ENCODE results near the gene WSCD2.

WSCD2 gene

GRCh38 chr12:108170164-108170563 lies 41.1 kb downstream of the WSCD2 start:
- DNase-seq, result no peak

GRCh38 chr12:108172033-108172432 lies 42.9 kb downstream of the WSCD2 start:
- no peak for DNase-seq

DNA sequence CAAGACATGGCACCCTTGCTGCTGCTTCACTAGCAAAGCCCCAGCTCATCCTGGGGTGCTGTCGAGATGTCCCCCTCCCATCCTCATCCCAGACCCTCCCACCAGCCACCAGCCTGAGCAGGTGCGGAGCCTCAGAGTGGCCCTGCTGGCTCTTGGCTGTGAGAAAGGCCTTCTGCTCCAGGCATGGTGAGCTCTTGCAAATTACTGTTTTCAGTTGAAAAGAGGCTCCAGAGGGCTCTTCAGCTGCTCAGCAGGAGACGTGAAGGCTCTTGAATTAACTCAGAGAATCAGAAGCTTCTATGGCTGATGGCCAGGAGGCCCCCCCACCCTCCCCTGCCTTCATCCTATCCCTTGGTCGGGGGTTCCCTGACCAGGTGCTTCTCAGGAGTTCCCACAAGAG lies 44.1 kb downstream of the WSCD2 start:
- no peak for DNase-seq

GRCh38 chr12:108173892-108174291 lies 44.8 kb downstream of the WSCD2 start:
- DNase-seq, result no peak

DNA sequence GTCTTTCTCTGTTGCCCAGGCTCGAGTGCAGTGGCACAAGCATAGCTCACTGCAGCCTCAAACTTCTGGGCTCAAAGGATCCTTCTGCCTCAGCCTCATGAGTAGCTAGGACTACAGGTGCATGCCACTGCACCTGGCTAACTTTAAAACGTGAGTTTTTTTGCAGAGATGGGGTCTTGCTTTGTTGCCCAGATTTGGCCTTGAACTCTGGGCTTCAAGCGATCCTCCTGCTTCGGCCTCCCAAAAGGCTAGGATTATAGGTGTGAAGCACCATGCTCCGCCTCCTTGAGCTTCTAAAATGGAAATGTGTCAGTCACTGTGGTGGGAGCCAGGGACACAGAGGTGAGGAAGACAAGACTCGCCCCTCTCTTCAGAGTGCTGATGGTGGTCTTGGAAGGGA lies 45.6 kb downstream of the WSCD2 start:
- no peak for DNase-seq

DNA sequence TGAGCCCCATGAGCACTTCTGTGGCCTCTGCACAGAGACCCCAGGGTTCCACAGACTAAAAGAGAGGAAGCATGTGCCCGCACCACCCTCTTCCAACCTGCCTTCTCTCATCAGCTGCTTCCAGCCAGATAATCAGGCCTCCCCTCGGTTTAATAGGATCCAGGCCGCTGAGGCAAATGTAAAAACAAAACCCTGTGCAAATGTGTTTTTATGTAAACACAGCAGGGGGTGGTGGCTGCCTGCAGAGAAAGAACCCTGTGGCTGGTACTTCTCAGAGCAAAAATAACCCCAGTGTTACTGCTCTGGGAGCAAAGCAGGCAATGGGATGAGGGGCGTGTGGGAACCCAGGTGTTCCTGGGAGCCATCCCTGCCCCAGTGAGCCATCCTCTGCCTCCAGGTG lies 46.2 kb downstream of the WSCD2 start:
- no peak for DNase-seq

- DNase-seq, result no peak
These were observed 47.2 kb downstream of the WSCD2 start for GRCh38 chr12:108176292-108176691.

GRCh38 chr12:108177131-108177530 lies 48.0 kb downstream of the WSCD2 start:
- no peak for DNase-seq

DNA sequence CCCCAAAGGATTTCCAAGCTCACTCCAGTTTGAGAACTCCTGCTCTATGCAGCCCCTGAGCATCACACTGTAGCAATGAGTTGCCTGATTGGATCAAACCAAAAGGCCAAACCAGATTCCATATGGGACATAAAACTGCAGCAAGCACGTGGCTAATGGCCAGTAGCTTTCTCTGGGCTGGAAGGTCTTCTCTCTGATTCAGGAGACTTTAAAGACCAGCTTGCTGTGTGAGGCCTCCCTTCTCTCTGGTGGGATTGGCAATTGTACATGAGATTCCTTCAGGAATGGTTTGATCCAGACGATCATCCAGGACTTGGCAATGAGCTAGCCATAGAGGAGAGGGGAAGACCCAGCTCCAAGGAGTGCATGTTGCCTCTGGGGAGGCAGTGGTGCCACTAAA lies 50.2 kb downstream of the WSCD2 start:
- no peak for DNase-seq

GRCh38 chr12:108180255-108181094 lies 51.4 kb downstream of the WSCD2 start:
- DNase-seq, result no peak

GRCh38 chr12:108181095-108181454 lies 52.0 kb downstream of the WSCD2 start:
- DNase-seq, result no peak

GRCh38 chr12:108182096-108182495 lies 53.0 kb downstream of the WSCD2 start:
- DNase-seq, result no peak

DNA sequence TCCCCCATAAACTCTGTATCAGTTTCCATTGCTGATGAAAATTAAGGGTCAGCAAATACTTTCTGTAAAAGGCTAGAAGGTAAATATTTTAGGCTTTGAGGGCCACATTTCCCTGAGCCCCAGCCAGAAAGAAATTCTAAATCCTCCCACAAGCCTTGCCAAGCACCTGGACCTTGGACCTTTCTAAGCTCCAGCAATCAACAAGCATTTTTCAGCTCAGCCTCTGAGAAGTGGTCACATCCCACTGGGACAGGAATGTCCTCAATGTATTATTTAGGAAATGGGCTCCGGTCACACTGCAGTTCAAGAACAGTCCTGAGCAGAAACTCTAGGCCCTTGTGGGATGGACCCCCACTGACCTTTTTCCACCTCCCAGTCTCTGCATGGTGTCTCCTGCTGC lies 55.9 kb downstream of the WSCD2 start:
- no peak for DNase-seq

DNA sequence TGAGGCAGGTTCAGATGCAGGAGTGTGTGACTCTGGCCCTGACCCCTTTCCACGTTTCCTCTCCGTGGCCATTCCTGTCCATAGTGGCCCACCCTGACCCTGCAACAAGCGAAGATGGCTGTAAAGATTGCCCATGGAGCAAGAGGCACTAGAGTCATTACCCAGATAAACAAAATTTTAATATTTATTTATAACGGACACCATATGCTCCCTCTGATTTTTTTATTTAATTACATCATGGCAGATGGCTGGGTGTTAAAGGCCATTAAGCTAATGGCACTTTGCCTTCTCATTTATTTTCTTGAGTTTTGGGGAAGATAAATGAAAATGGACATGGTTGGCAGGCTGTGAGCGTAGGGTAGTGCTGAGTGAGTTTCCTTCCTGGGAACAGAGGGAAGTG lies 58.7 kb downstream of the WSCD2 start:
- no peak for DNase-seq

GRCh38 chr12:108190529-108190928 lies 61.4 kb downstream of the WSCD2 start:
- DNase-seq, result no peak

GRCh38 chr12:108191086-108191485 lies 62.0 kb downstream of the WSCD2 start:
- DNase-seq, result no peak

DNA sequence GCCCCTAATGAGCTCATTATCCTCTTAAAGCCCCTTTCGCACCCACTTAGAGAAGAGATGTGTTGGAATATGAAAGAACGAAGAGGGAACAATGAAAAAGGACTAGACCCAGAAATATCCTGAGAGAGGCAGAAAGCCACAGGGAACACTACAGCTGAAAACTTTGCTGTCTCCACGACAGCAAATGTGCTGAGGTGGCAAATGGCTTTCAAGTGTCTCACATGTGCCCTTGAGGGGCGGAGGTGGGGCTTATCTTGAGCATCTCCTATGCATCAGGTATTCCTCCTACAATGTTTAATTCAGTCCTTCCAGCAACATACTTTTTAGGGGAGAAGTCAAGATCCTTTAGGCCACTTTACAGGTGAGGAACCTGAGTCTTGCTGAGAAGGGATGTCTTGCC lies 62.9 kb downstream of the WSCD2 start:
- DNase-seq, result no peak

- no peak for DNase-seq
These were observed 64.4 kb downstream of the WSCD2 start for GRCh38 chr12:108193493-108193892.

DNA sequence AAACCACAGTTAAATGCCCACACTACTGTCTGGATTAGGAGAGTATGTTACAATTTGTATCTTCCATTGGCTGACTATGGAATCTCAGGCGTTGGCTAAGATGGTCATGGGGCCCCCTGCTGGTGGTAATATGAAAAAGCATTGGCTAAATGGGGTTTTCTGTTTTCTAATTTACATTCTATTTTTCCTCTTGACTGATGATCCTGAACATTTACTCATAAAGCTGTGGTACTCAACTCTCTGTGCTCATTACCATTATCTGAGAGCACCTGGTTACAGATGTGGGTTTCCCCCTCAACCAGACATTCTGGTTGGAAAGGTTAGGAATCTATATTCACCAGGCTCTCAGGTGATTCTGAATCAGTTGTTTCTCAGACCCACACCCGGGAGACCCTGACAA lies 64.8 kb downstream of the WSCD2 start:
- DNase-seq, result peak; percentile 2

DNA sequence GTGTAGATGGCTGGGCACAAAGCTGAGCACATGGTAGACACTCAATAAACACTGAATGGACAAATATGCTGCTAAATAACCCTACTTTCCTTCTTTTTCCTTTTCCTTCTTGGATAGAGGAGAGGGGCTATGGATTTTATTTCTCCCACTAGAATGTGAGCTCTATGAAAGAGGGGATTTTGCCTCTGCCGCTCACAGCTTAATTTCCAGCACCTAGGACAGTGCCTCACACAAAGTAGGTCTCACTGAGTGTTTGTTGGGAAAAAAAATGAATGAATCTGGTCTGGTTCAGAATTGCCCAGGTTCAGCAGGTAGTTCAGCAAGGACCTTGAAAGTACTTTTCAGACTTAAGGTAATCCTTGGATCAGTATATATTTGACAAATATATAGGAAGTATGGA lies 65.5 kb downstream of the WSCD2 start:
- DNase-seq, result no peak

GRCh38 chr12:108196319-108196718 lies 67.2 kb downstream of the WSCD2 start:
- no peak for DNase-seq

- DNase-seq, result no peak
These were observed 67.8 kb downstream of the WSCD2 start for GRCh38 chr12:108196921-108197320.

GRCh38 chr12:108198043-108198442 lies 69.0 kb downstream of the WSCD2 start:
- no peak for DNase-seq

DNA sequence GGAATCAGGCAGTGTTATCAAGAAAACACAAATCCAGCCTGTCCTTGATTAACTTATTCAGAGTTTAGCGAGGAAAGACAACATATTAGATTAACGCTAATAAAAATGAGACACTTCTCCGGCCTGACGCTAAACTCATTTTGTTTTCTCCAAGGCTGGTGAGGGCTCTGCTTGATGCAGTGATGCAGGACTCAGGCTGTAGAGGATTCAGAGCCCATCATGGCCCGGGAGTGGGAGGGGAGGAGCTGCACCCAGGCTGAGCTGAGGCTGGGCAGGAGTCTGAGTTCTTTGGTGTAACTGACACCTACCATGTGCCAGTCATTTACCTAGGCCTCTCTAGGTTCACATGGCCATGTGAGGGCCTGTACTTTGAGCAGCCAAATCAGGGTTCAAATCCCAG lies 70.0 kb downstream of the WSCD2 start:
- no peak for DNase-seq

GRCh38 chr12:108201808-108202207 lies 72.7 kb downstream of the WSCD2 start:
- DNase-seq, result no peak
